A549 treated with AZD2906 at 1 μM for 4 hours (cell line): ENCODE results near the gene TTLL9. TPM values are rescaled to one million over a fixed set of nuclear protein-coding genes. Genes with fewer than 3 reads are reported as not detected.

Experiments
- total RNA-seq: library from RNA; stranded (reverse); fragments of 200-300 nt; extraction: Qiagen RNA extraction; gene quantifications from 5 replicates; pipeline ENCODE4 v1.2.3, GENCODE V29; 2022

Gene TTLL9
- total RNA-seq: 0.03 to 0.12 TPM in 2 of 5 replicates, not detected in the others

DNA sequence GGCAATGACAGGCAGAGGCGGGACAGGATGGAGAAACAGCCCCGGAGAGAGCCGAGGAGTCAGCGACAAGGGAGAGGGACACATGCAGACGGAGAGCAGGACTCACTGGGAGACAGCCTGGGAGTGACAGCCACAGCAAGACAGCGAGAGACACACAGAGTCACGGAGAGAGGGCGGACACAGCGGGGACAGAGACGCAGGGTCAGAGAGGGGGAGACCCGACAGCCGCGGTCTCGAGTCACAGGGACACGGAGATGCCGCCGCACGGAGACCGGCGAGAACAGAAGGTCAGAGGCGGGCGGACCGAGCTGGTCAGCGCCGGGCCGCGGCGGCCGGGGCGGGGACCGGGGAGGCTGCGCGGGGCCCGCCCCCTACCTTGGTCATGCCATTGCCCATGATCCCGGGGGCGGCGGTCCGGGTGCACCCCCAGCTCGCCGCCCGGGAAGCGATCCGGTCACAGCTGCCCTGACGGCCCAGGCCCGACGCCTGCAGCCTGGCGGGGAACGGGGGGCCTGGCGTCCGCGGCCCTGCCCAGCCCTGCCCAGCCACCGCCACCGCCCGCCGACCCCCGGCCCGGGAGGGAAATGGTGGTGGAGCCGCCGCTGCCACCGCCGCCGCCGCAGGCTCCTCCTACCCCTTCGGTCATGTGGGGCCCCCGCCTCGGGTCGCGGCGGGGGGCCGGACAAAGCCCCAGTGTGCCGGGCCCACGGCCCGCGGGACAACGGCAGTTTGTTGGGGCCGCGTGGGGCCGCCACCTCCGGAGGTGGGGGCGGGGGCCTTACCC, at the start of gene TTLL9, which contains the start of gene DUSP15:
Gene TTLL9 (plus strand): TSS at position 693 of the 784 bp plus-strand sequence. CDS start 493 bp downstream, outside the sequence.
Gene DUSP15 (minus strand): TSS at position 586 of the 784 bp plus-strand sequence. CDS start 190 bp downstream, at position 396.

GRCh38 chr20:31845300-31845863, 25.1 kb upstream of the TTLL9 start, which contains the start of gene FOXS1:
Gene FOXS1, minus strand, starts transcription at chr20:31845604. Its CDS starts 62 bp downstream, at chr20:31845542.

GRCh38 chr20:31951530-31952453, 81.4 kb downstream of the TTLL9 start, which contains the start of gene PDRG1:
Gene PDRG1, minus strand, starts transcription at chr20:31952046. Its CDS starts 85 bp downstream, at chr20:31951961.

DNA sequence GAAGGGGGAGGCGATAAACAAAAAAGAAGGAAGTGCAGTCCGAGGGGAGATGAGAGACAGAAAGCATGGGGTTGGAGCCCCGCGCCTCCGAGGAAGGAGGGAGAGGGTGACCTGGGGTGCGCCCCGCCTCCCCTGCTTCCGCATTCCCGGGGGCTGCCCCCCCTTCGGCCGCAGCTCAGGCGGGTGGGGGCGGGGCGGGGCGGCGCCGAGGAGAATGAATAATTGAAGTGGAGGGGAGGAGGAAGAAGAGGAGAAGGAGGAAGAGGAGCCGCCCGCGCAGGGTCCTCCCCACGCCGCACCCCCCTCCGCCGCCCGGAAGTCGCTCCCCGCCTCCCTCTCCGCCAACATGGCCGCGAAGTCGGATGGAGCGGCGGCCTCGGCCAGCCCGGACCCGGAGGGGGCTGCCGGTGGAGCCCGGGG, 97.4 kb downstream of the TTLL9 start, which contains the start of gene XKR7:
Gene XKR7 (plus strand): TSS at position 322 of the 420 bp plus-strand sequence. CDS start 25 bp downstream, at position 347.

Other genes starting within 250 kb of the TTLL9 start
- gene COX4I2, start 232.7 kb upstream of the TTLL9 start, total RNA-seq: not detected in 5 replicates
- 289 to 327 TPM (median 306 TPM) in 5 replicates for gene BCL2L1, start 147.8 kb upstream of the TTLL9 start, total RNA-seq
- gene TPX2, start 131.3 kb upstream of the TTLL9 start, total RNA-seq: 95.0 to 121 TPM (median 100 TPM) in 5 replicates
- gene MYLK2, start 51.3 kb upstream of the TTLL9 start, total RNA-seq: 0.35 to 0.84 TPM (median 0.45 TPM) in 5 replicates
- 0.21 to 0.53 TPM (median 0.30 TPM) in 5 replicates for gene FOXS1, start 25.0 kb upstream of the TTLL9 start, total RNA-seq
- 0.75 to 1.1 TPM (median 0.94 TPM) in 5 replicates for gene DUSP15, start 107 bp upstream of the TTLL9 start, total RNA-seq
- 28.2 to 32.8 TPM (median 28.8 TPM) in 5 replicates for gene PDRG1, start 81.4 kb downstream of the TTLL9 start, total RNA-seq
- 0.01 TPM in 3 of 5 replicates, not detected in the others for gene XKR7, start 97.5 kb downstream of the TTLL9 start, total RNA-seq
- 0.29 to 0.64 TPM (median 0.37 TPM) in 5 replicates for gene CCM2L, start 139.8 kb downstream of the TTLL9 start, total RNA-seq
- 0.05 to 0.11 TPM (median 0.06 TPM) in 5 replicates for gene HCK, start 181.6 kb downstream of the TTLL9 start, total RNA-seq
- gene TM9SF4, start 239.1 kb downstream of the TTLL9 start, total RNA-seq: 33.6 to 38.1 TPM (median 35.6 TPM) in 5 replicates